CD14-positive monocyte (primary cell): Measurements from ENCODE around the gene DNAJB14. TPM values are rescaled to one million over a fixed set of nuclear protein-coding genes. Genes with fewer than 3 reads are reported as not detected.
A peak's percentile ranks its signal among the peaks of the same experiment; 100 is the strongest.

ENCODE experiments used
- DNase-seq, 3 donors: peaks; one replicate each; pipeline ENCODE4 v3.0.0-alpha.2; 2011 to 2022
- H2AFZ ChIP-seq: 2 replicates; pipeline ENCODE4 v1.6.0; 2012; ENCODE audit warnings: mild to moderate bottlenecking, low read depth, low read length, inconsistent platforms; ENCODE audit not compliant: insufficient read depth, poor library complexity, severe bottlenecking
- H3K27ac ChIP-seq, 2 donors: 1 replicate in 1 of 2; 2 replicates in 1 of 2; pipeline ENCODE4 v1.5.1; 2012 to 2013; ENCODE audit warnings: low read length in 2 of 2, control low read depth in 1 of 2, inconsistent platforms in 1 of 2, low read depth in 1 of 2, mild to moderate bottlenecking in 1 of 2
- H3K27me3 ChIP-seq, 2 donors: one replicate each; pipeline versions ENCODE4 v1.6.0 to v1.6.1; 2011 to 2013; ENCODE audit warnings: low read length in 2 of 2; ENCODE audit not compliant: control insufficient read depth in 2 of 2, insufficient read depth in 2 of 2
- H3K36me3 ChIP-seq, 2 donors: replicated peaks in 1 of 2; 1 replicate in 1 of 2; 2 replicates in 1 of 2; pipeline versions ENCODE4 v1.5.1 to v1.6.1; 2012 to 2013; ENCODE audit warnings: low read length in 2 of 2, control low read depth in 1 of 2, inconsistent platforms in 1 of 2, mild to moderate bottlenecking in 1 of 2; ENCODE audit not compliant: insufficient read depth in 2 of 2, control insufficient read depth in 1 of 2
- H3K4me1 ChIP-seq, 2 donors: 1 replicate in 1 of 2; 2 replicates in 1 of 2; pipeline versions ENCODE4 v1.5.1 to v1.6.1; 2012 to 2013; ENCODE audit warnings: low read length in 2 of 2, control low read depth in 1 of 2, inconsistent platforms in 1 of 2, mild to moderate bottlenecking in 1 of 2, moderate library complexity in 1 of 2; ENCODE audit not compliant: insufficient read depth in 2 of 2, control insufficient read depth in 1 of 2
- H3K4me2 ChIP-seq: replicated peaks from 2 replicates; pipeline ENCODE3; 2012; ENCODE audit warnings: low read length, moderate library complexity, mild to moderate bottlenecking; ENCODE audit not compliant: poor library complexity, severe bottlenecking; ENCODE audit errors: extremely low read depth
- H3K4me3 ChIP-seq, 3 experiments: fragments of 200-600 bp in 1 of 3; sonication (generic) in 1 of 3; replicated peaks in 1 of 3; 1 replicate in 2 of 3; 2 replicates in 1 of 3; pipeline ENCODE4 v1.5.1; 2011 to 2013; ENCODE audit warnings: low read length in 3 of 3, mild to moderate bottlenecking in 3 of 3, control low read depth in 2 of 3, low read depth in 2 of 3, inconsistent platforms in 1 of 3, moderate library complexity in 1 of 3
- H3K79me2 ChIP-seq: 2 replicates; pipeline ENCODE4 v1.6.0; 2012; ENCODE audit warnings: mild to moderate bottlenecking, control low read depth, inconsistent platforms, low read length, moderate library complexity; ENCODE audit not compliant: insufficient read depth
- H3K9ac ChIP-seq: 2 replicates; pipeline ENCODE4 v1.6.0; 2017; ENCODE audit warnings: low read length, mild to moderate bottlenecking; ENCODE audit not compliant: insufficient read depth, poor library complexity, severe bottlenecking
- H3K9me3 ChIP-seq, 2 donors: replicated peaks in 1 of 2; 1 replicate in 1 of 2; 2 replicates in 1 of 2; pipeline versions ENCODE4 v1.5.1 to v1.6.1; 2012 to 2013; ENCODE audit warnings: low read length in 2 of 2, control low read depth in 1 of 2; ENCODE audit not compliant: control insufficient read depth in 1 of 2, insufficient read depth in 1 of 2
- H4K20me1 ChIP-seq: 2 replicates; pipeline ENCODE4 v1.6.0; 2012; ENCODE audit warnings: mild to moderate bottlenecking, low read length, control low read depth, moderate library complexity; ENCODE audit not compliant: insufficient read depth
- H3K27ac Mint-ChIP-seq, 7 donors: one replicate each; pipeline ENCODE4 v1.8.0; 2020; ENCODE audit warnings: mild to moderate bottlenecking in 7 of 7, mixed read lengths in 7 of 7, moderate library complexity in 6 of 7, inconsistent platforms in 2 of 7
- H3K27me3 Mint-ChIP-seq, 3 donors: one replicate each; pipeline ENCODE4 v1.8.0; 2021 to 2022; ENCODE audit warnings: low read depth in 3 of 3, mild to moderate bottlenecking in 3 of 3, mixed read lengths in 3 of 3, moderate library complexity in 3 of 3, inconsistent platforms in 1 of 3
- H3K36me3 Mint-ChIP-seq, 2 donors: one replicate each; pipeline ENCODE4 v1.8.0; 2020; ENCODE audit warnings: mixed read lengths in 2 of 2, inconsistent platforms in 1 of 2, mild to moderate bottlenecking in 1 of 2
- H3K4me1 Mint-ChIP-seq: one replicate; pipeline ENCODE4 v1.8.0; 2020; ENCODE audit warnings: mild to moderate bottlenecking, mixed read lengths
- H3K4me3 Mint-ChIP-seq, 2 donors: one replicate each; pipeline ENCODE4 v1.8.0; 2020; ENCODE audit warnings: mild to moderate bottlenecking in 2 of 2, mixed read lengths in 2 of 2, moderate library complexity in 1 of 2
- H3K9me3 Mint-ChIP-seq, 7 donors: one replicate each; pipeline ENCODE4 v1.8.0; 2020 to 2022; ENCODE audit warnings: mixed read lengths in 7 of 7, mild to moderate bottlenecking in 6 of 7, moderate library complexity in 6 of 7, inconsistent platforms in 2 of 7
- WGBS: methylation state at CpG from one replicate; pipeline ENCODE4 v1.1.5; 2013; ENCODE audit warnings: missing lambda C conversion rate; ENCODE audit not compliant: insufficient coverage; 5-methylcytosine and 5-hydroxymethylcytosine counted together
- intact Hi-C, 2 donors: fragments of 100-400 bp; cut with micrococcal nuclease; formaldehyde crosslinking; loops; one replicate each; pipeline versions ENCODE4 v1.15.0 to v1.15.1; 2023
- polyA plus RNA-seq, 3 donors: library from polyadenylated mRNA; depleted of rRNA in 1 of 3; unstranded in 2 of 3; stranded (reverse) in 1 of 3; fragments of 300-500 nt in 2 of 3; fragments of >200 nt in 1 of 3; fragmentation: Illumina TruSeq in 2 of 3; gene quantifications; 1 replicate in 2 of 3; 2 replicates in 1 of 3; pipeline ENCODE4 v1.2.3, GENCODE V29; 2012 to 2021
- TF ChIP-seq, protein P1 (sequence below): fragments of 200-600 bp; IDR thresholded peaks from one replicate; pipeline ENCODE4 v1.8.0; 2022; ENCODE audit warnings: antibody characterized with exemption, mild to moderate bottlenecking

Gene DNAJB14
- polyA plus RNA-seq, 3 donors: 15.6 to 21.4 (median 21.4) TPM

DNA sequence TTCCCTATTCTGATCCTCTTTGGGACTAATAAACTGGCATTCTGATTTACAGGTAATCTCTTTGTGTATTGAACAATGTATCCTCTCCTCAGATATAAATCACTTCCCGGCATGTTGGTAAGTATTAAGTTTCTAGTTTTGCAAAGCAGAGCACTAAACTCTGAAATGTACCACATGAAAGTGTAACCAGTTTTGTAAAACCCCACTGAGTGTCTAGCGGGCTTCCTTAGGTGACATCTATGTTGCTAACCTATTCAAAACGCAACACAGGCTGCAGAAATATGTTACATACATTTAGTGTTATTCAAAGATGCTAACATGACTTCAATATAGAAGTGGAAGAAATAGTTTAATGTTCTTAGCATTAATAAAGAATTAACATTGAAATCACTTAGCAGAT is 25.2 kb downstream of the DNAJB14 start:
- Histone ChIP-seq H3K9me3 (peaks cover 3 to 10% of the 10 kb centered on the region in 2 donors), H4K20me1 (peaks cover 14% of the 10 kb centered on the region), H3K4me1 (no peaks in the 10 kb centered on the region), H3K79me2 (peaks cover 5% of the 10 kb centered on the region), H3K27ac (no peak overlapping the region), H3K4me2 (no peak overlapping the region), H3K27me3 (no peaks in the 10 kb centered on the region), H3K36me3 (peaks cover 54 to 96% of the 10 kb centered on the region in 2 donors), H3K9ac (no peak overlapping the region), H2AFZ (no peak overlapping the region), H3K4me3 (no peak overlapping the region)
- Mint-ChIP-seq H3K4me3 (no peak overlapping the region), H3K27ac (no peak overlapping the region), H3K36me3 (peaks cover 54 to 64% of the 10 kb centered on the region in 2 donors), H3K27me3 (no peaks in the 10 kb centered on the region), H3K4me1 (peaks cover 2% of the 10 kb centered on the region), H3K9me3 (peaks cover 2 to 14% (median 7%) of the 10 kb centered on the region in 7 donors)
- DNase-seq: no peak
- no CpG with 5 or more reads among the region's 3 CpGs for WGBS
- intact Hi-C loops: no loop called here
- TF ChIP-seq, protein P1, sequence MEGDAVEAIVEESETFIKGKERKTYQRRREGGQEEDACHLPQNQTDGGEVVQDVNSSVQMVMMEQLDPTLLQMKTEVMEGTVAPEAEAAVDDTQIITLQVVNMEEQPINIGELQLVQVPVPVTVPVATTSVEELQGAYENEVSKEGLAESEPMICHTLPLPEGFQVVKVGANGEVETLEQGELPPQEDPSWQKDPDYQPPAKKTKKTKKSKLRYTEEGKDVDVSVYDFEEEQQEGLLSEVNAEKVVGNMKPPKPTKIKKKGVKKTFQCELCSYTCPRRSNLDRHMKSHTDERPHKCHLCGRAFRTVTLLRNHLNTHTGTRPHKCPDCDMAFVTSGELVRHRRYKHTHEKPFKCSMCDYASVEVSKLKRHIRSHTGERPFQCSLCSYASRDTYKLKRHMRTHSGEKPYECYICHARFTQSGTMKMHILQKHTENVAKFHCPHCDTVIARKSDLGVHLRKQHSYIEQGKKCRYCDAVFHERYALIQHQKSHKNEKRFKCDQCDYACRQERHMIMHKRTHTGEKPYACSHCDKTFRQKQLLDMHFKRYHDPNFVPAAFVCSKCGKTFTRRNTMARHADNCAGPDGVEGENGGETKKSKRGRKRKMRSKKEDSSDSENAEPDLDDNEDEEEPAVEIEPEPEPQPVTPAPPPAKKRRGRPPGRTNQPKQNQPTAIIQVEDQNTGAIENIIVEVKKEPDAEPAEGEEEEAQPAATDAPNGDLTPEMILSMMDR: no peak

DNA sequence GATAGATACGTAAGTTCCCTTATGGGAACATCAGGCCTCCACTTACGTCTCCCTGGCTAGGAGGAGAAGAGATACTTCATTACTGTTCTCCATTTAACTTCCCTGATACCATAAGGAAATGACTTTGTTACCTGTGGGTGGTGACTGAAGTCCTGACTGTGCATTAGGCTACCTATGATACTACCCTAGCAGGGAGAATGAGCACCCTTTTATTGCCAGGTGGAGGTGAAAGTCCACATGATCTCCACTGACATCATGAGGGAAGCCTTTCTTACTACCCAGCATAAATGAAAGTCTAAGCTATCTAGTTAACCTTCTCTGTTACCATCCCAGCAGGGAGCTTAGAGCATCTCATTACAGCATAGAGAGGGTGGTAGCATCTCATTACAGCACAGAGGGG is 27.8 kb downstream of the DNAJB14 start:
- Histone ChIP-seq H3K79me2 (no peaks in the 10 kb centered on the region), H3K4me2 (no peak overlapping the region), H3K9ac (no peak overlapping the region), H3K9me3 (peaks cover 3 to 10% of the 10 kb centered on the region in 2 donors), H3K36me3 (peaks cover 46 to 93% of the 10 kb centered on the region in 2 donors), H3K4me1 (no peaks in the 10 kb centered on the region), H3K4me3 (no peak overlapping the region), H2AFZ (no peak overlapping the region), H4K20me1 (peaks cover 5% of the 10 kb centered on the region), H3K27me3 (no peaks in the 10 kb centered on the region), H3K27ac (no peak overlapping the region)
- WGBS: no CpG with 5 or more reads among the region's 2 CpGs
- TF ChIP-seq, protein P1: no peak
- Mint-ChIP-seq H3K4me3 (no peak overlapping the region), H3K27ac (peak overlapping the region in 2 of 7 donors; percentile 19 to 20), H3K9me3 (peaks cover 2 to 14% (median 7%) of the 10 kb centered on the region in 7 donors), H3K36me3 (peaks cover 57 to 71% of the 10 kb centered on the region in 2 donors), H3K27me3 (no peaks in the 10 kb centered on the region), H3K4me1 (no peaks in the 10 kb centered on the region)
- intact Hi-C loops: no loop called here
- no peak for DNase-seq
